ENCODE results near the gene MAMSTR. TPM values are rescaled to one million over a fixed set of nuclear protein-coding genes. Genes with fewer than 3 reads are reported as not detected.
"Not testable (repeated sequence)": the region's sequence is repeated elsewhere in the genome, so short reads cannot be mapped to it uniquely, and the experiment has no call there.

MAMSTR gene
- total and polyA plus RNA-seq, 12 donors: 8.9 to 57.9 (median 26.4) TPM

DNA sequence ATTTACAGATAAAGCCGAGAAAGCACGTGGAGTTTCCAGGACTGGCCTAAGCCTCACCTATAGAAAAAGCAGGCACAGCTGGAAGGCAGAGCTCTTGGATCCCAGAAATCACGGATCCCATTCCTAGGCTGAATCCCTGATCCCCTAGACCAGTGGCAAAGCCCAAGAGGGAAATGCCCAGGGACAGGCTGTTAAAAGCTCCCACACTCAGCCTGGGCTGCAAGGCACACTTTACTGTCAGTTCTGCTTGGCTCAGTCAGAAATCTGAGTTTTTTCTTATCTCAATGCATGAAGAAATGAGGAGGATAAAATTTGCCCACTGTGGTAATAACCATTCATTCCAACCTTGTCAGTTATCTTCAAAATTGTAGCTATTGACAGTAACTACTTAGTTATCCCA, 31.7 kb downstream of the MAMSTR start:
- TF ChIP-seq POLR2A (IDR thresholded peaks at IDR 0.05): no peak
- TF ChIP-seq, protein P1, sequence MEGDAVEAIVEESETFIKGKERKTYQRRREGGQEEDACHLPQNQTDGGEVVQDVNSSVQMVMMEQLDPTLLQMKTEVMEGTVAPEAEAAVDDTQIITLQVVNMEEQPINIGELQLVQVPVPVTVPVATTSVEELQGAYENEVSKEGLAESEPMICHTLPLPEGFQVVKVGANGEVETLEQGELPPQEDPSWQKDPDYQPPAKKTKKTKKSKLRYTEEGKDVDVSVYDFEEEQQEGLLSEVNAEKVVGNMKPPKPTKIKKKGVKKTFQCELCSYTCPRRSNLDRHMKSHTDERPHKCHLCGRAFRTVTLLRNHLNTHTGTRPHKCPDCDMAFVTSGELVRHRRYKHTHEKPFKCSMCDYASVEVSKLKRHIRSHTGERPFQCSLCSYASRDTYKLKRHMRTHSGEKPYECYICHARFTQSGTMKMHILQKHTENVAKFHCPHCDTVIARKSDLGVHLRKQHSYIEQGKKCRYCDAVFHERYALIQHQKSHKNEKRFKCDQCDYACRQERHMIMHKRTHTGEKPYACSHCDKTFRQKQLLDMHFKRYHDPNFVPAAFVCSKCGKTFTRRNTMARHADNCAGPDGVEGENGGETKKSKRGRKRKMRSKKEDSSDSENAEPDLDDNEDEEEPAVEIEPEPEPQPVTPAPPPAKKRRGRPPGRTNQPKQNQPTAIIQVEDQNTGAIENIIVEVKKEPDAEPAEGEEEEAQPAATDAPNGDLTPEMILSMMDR (IDR thresholded peaks at IDR 0.05): no peak
- Histone ChIP-seq H3K27me3 (no peaks in the 10 kb centered on the region), H3K36me3 (replicated peaks in 1 of 2) (no peaks in the 10 kb centered on the region), H3K9me3 (replicated peaks in 1 of 3) (no peaks in the 10 kb centered on the region), H3K4me3 (no peak overlapping the region), H3K27ac (no peak overlapping the region), H3K4me1 (replicated peaks in 1 of 2) (no peaks in the 10 kb centered on the region)
- intact Hi-C loops (cut with DNase I): no loop called here
- no peak for DNase-seq
- 91 to 96% (median 94%) methylated on average over 2 to 3 of the region's 3 CpGs for WGBS, 4 donors

DNA sequence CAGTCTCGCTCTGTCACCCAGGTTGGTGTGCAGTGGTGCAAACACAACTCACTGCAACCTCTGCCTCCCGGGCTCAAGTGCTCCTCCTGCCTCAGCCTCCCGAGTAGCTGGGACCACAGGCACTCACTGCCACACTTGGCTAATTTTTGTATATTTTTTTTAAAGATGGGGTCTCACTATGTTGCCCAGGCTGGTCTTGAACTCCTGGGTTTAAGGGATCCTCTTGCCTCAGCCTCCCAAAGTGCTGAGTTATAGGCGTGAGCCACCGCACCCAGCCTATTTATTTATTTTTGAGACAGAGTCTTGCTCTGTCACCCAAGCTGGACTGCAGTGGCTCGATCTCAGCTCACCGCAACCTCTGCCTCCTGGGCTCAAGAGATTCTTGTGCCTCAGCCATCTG, 32.9 kb downstream of the MAMSTR start:
- H3K27ac ChIP-seq; H3K27me3 ChIP-seq; H3K9me3 ChIP-seq (replicated peaks in 1 of 3); H3K4me3 ChIP-seq; H3K36me3 ChIP-seq (replicated peaks in 1 of 2); DNase-seq; H3K4me1 ChIP-seq (replicated peaks in 1 of 2); intact Hi-C loops (cut with DNase I): not testable (repeated sequence)
- 91 to 97% (median 96%) methylated on average over 6 to 7 of the region's 7 CpGs for WGBS, 4 donors

DNA sequence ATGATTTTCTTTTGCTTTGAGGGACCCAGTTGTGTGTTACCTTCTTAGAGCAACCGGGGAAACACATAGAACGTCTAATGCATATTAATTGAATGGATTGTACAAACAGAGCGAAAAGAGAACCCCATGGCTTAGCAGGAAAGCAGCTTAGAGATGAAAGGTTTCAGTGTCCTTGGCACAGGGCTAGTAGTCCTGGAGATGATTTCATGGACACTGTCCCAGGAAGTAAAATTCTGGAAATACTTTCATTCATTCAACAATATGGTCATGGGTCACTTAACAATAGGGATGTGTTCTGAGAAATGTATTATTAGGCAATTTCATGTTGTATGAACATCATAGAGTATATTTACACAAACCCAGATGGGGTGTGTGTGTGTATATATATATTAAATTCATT, 33.4 kb downstream of the MAMSTR start:
- intact Hi-C loops (cut with DNase I): no loop called here
- no peaks in the 10 kb centered on the region for H3K36me3 ChIP-seq (replicated peaks in 1 of 2)
- H3K27ac ChIP-seq: no peak overlapping the region
- peak in 2 of 7 donors; percentile 52 to 69 for DNase-seq
- no peaks in the 10 kb centered on the region for H3K4me1 ChIP-seq (replicated peaks in 1 of 2)
- WGBS, 4 donors: 42 to 53% (median 48%) methylated on average over 3 of the region's 3 CpGs
- no peak for TF ChIP-seq POLR2A (IDR thresholded peaks at IDR 0.05)
- TF ChIP-seq, protein P1 (IDR thresholded peaks at IDR 0.05): no peak
- no peak overlapping the region for H3K4me3 ChIP-seq
- no peaks in the 10 kb centered on the region for H3K27me3 ChIP-seq
- H3K9me3 ChIP-seq (replicated peaks in 1 of 3): no peaks in the 10 kb centered on the region

DNA sequence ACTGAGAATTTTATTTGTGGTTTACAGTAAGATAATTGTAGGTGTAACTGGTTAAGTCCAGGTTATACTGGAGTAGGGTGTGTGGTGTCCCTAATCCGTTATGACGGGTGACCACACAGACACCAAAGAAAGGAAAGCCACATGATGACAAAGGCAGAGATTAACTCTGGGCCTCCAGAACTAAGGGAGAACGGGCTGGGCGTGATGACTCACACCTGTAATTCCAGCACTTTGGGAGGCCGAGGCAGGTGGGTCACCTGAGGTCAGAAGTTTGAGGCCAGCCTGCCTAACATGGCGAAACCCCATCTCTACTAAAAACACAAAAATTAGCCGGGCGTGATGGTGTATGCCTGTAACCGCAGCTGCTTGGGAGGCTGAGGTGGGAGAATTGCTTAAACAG, 33.9 kb downstream of the MAMSTR start:
- TF ChIP-seq, protein P1 (IDR thresholded peaks at IDR 0.05): no peak
- TF ChIP-seq POLR2A (IDR thresholded peaks at IDR 0.05): no peak
- Histone ChIP-seq H3K27ac (no peak overlapping the region), H3K9me3 (replicated peaks in 1 of 3) (no peaks in the 10 kb centered on the region), H3K4me3 (no peak overlapping the region), H3K4me1 (replicated peaks in 1 of 2) (no peaks in the 10 kb centered on the region), H3K36me3 (replicated peaks in 1 of 2) (no peaks in the 10 kb centered on the region), H3K27me3 (no peaks in the 10 kb centered on the region)
- WGBS, 4 donors: 64 to 78% (median 73%) methylated on average over 9 of the region's 9 CpGs
- intact Hi-C loops (cut with DNase I): no loop called here
- DNase-seq: no peak

DNA sequence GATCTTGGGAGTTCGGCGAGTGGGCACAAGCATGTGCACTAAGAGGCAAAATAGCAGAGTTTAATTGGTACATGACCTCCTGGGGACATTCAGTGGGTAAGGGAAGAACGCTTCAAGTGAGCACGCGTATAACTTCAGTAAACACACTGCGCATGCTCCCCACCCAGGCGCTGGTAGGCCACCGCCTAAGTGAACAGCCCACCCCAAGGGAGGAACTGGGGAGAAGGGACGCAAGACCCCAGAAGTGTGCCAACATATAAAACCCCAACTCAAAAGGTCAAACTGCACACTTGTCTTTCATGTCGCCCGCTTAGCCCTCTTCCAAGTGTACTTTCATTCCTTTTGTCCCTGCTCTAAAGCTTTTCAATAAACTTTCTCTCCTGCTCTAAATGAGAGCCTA, 36.2 kb downstream of the MAMSTR start:
- WGBS, 4 donors: 43 to 69% (median 56%) methylated on average over 11 of the region's 11 CpGs

More for the DNA sequence above, 36.2 kb downstream of the MAMSTR start:
- no peaks in the 10 kb centered on the region for H3K9me3 ChIP-seq (replicated peaks in 1 of 3)
- no peak overlapping the region for H3K27ac ChIP-seq
- peak overlapping the region in 1 of 4 donors; percentile 32 for H3K4me3 ChIP-seq
- no peaks in the 10 kb centered on the region for H3K27me3 ChIP-seq
- H3K36me3 ChIP-seq (replicated peaks in 1 of 2): no peaks in the 10 kb centered on the region
- DNase-seq: peak in 5 of 7 donors; percentile 61 to 76 (median 64)
- no peaks in the 10 kb centered on the region for H3K4me1 ChIP-seq (replicated peaks in 1 of 2)
- intact Hi-C loops (cut with DNase I): no loop called here
- TF ChIP-seq POLR2A (IDR thresholded peaks at IDR 0.05): no peak
- TF ChIP-seq, protein P1 (IDR thresholded peaks at IDR 0.05): no peak

Measured in adrenal gland (tissue), 12 donors.